K562 (cell line): ENCODE results near the gene PPIL1. TPM values are rescaled to one million over a fixed set of nuclear protein-coding genes. Genes with fewer than 3 reads are reported as not detected.

Source experiments
- ADNP ChIP-seq: fragments of 200-800 bp; sonication (Bioruptor generic); IDR thresholded peaks from 2 replicates; pipeline ENCODE4 v1.6.1; 2016; ENCODE audit warnings: missing genetic modification characterization, missing compliant biosample characterization
- ATF4 ChIP-seq: fragments of 450-650 bp; formaldehyde crosslinking; IDR thresholded peaks from 2 replicates; pipeline ENCODE4 v1.4.0; 2022; ENCODE audit warnings: mild to moderate bottlenecking, moderate library complexity
- EP400 ChIP-seq: fragments of 450-650 bp; IDR thresholded peaks from 2 replicates; pipeline ENCODE4 v1.6.1; 2017; ENCODE audit warnings: antibody characterized with exemption, mild to moderate bottlenecking, moderate library complexity
- FOXP1 ChIP-seq: sonication (generic); formaldehyde crosslinking; IDR thresholded peaks from 2 replicates; pipeline ENCODE4 v1.8.0; 2022; ENCODE audit warnings: mild to moderate bottlenecking, missing genetic modification reagents
- GATAD2A ChIP-seq: fragments of 450-650 bp; IDR thresholded peaks from 2 replicates; pipeline ENCODE4 v1.6.1; 2017
- GTF2F1 ChIP-seq: IDR thresholded peaks from 2 replicates; pipeline ENCODE4 v1.6.1; 2011; ENCODE audit warnings: low read depth, low read length, improper control_type of control experiment
- HMG20B ChIP-seq: fragments of 250-450 bp; sonication (Bioruptor Pico); IDR thresholded peaks from 2 replicates; pipeline ENCODE4 v1.5.0; 2021; ENCODE audit warnings: mild to moderate bottlenecking
- HNRNPLL ChIP-seq: fragments of 200-400 bp; formaldehyde crosslinking; IDR thresholded peaks from 2 replicates; pipeline ENCODE4 v1.6.1; 2017; ENCODE audit warnings: low read length, low read depth, mild to moderate bottlenecking; ENCODE audit not compliant: poor library complexity, severe bottlenecking
- KLF10 ChIP-seq: fragments of 250-450 bp; sonication (Bioruptor Pico); IDR thresholded peaks from 2 replicates; pipeline ENCODE4 v1.6.1; 2021; ENCODE audit warnings: matching md5 sums
- L3MBTL2 ChIP-seq: fragments of 450-650 bp; IDR thresholded peaks from 2 replicates; pipeline ENCODE4 v1.6.1; 2016; ENCODE audit warnings: mild to moderate bottlenecking, moderate library complexity
- RAD21 ChIP-seq, 2 experiments: fragments of 250-450 bp in 1 of 2; fragments of 450-650 bp in 1 of 2; sonication (Bioruptor Pico) in 1 of 2; formaldehyde crosslinking in 1 of 2; IDR thresholded peaks in 1 of 2; conservative IDR thresholded peaks in 1 of 2; 2 replicates each; pipeline versions ENCODE4 v1.4.0 to v1.8.0; 2020 to 2022; ENCODE audit warnings: mild to moderate bottlenecking in 2 of 2, moderate library complexity in 1 of 2
- RCOR1 ChIP-seq, 2 experiments: IDR thresholded peaks; 2 replicates each; pipeline ENCODE4 v1.6.1; 2012; ENCODE audit warnings: low read depth in 2 of 2, low read length in 2 of 2, borderline replicate concordance in 1 of 2, improper control_type of control experiment in 1 of 2
- SMARCA4 ChIP-seq: fragments of 450-650 bp; IDR thresholded peaks from 2 replicates; pipeline ENCODE4 v1.6.1; 2016
- SOX6 ChIP-seq: fragments of 450-650 bp; IDR thresholded peaks from 2 replicates; pipeline ENCODE4 v1.6.1; 2014; ENCODE audit warnings: mild to moderate bottlenecking
- SPI1 ChIP-seq: IDR thresholded peaks from 2 replicates; pipeline ENCODE4 v1.6.1; 2011; ENCODE audit warnings: low read depth, low read length, control low read depth, borderline replicate concordance
- SRSF9 ChIP-seq: fragments of 200-400 bp; formaldehyde crosslinking; IDR thresholded peaks from 2 replicates; pipeline ENCODE4 v1.6.1; 2017; ENCODE audit warnings: low read depth, low read length, borderline replicate concordance
- TBL1XR1 ChIP-seq, 2 experiments: IDR thresholded peaks; 2 replicates each; pipeline ENCODE4 v1.6.1; 2012; ENCODE audit warnings: improper control_type of control experiment in 2 of 2, low read length in 2 of 2, mild to moderate bottlenecking in 1 of 2
- TEAD4 ChIP-seq, 2 experiments: sonication (generic) in 1 of 2; formaldehyde crosslinking in 1 of 2; IDR thresholded peaks; 2 replicates each; pipeline versions ENCODE4 v1.6.1 to v1.8.0; 2012 to 2022; ENCODE audit warnings: borderline replicate concordance in 1 of 2, inconsistent platforms in 1 of 2, low read length in 1 of 2, mild to moderate bottlenecking in 1 of 2, missing genetic modification reagents in 1 of 2
- ZNF133 ChIP-seq: fragments of 250-450 bp; sonication (Bioruptor Pico); IDR thresholded peaks from 2 replicates; pipeline ENCODE4 v1.4.0; 2020; ENCODE audit warnings: mild to moderate bottlenecking
- ZNF316 ChIP-seq: fragments of 450-650 bp; IDR thresholded peaks from 2 replicates; pipeline ENCODE4 v1.6.1; 2016
- polyA plus RNA-seq, 8 experiments: library from polyadenylated mRNA; depleted of rRNA in 4 of 8; stranded (reverse) in 5 of 8; unstranded in 3 of 8; fragments of >200 nt; fragmentation: Nextera tagmentation in 2 of 8; fragmentation: Illumina TruSeq in 1 of 8; extraction: Ambion mirVana in 2 of 8; extraction: Trizol in 1 of 8; gene quantifications; 2 replicates each; pipeline versions ENCODE4 v1.2.1 to v1.2.3, GENCODE V29; 2011 to 2014; ENCODE audit warnings: inconsistent platforms in 1 of 8, missing spikeins in 1 of 8
- total RNA-seq, 7 experiments: library from RNA; depleted of rRNA in 6 of 7; stranded (reverse); fragments of >200 nt in 6 of 7; fragmentation: Illumina TruSeq in 2 of 7; extraction: Trizol in 2 of 7; gene quantifications; 2 replicates each; pipeline versions ENCODE4 v1.2.1 to v1.2.3, GENCODE V29; 2011 to 2021; ENCODE audit warnings: low replicate concordance in 1 of 7
- TF ChIP-seq, protein P1 (sequence below): sonication (generic); formaldehyde crosslinking; IDR thresholded peaks from 2 replicates; pipeline ENCODE4 v1.8.0; 2022; ENCODE audit warnings: mild to moderate bottlenecking, missing genetic modification reagents
- TF ChIP-seq, protein P2 (sequence below): fragments of 450-650 bp; formaldehyde crosslinking; IDR thresholded peaks from 2 replicates; pipeline ENCODE4 v1.4.0; 2022; ENCODE audit warnings: missing genetic modification characterization

Gene PPIL1
- total and polyA plus RNA-seq, 9 of the 15 experiments (the other 6 are each of a cell fraction or from before 2014, with no cell fraction given): 65.8 to 205 (median 130) TPM

DNA sequence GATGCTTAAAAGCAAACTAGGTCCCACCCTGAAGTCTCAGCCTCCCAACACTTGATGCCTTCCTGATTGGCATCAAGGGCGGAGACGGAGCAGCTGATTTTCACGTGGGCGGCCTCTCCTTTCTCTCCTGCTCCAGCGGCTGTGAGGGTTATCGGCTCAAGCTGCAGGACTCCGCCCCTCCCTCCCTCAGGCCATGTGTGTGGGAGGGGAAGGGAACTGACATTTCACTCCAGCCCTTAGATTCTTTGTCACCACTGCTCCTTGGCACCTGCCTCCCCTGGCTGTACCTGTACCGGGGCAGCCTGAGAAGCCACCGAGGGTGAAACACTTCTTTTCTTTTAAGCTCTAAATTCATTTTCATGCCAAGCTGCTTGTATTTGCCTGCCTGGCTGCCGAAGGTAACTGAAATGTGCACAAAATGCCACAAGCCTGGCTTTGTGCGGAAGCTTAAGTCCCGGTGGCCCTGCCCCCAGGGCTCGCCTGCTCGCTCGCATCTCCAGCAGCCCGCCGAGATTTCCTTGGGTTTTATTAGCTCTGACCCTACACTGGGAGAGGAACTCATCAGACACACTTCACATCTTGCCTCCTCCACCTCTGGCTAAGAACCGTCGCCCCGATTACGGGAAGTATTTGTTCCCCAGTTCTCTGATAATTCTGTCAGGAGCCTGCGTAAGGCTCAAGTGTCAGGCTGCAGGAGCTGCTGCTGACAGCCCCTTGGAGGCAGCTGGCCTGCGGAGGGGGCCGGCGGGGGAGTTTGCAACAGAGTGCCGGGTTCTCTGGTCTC is 25.8 kb downstream of the PPIL1 start (continued):
- TF ChIP-seq KLF10 (CRISPR knock-in tag) (no peak), L3MBTL2 (peak; percentile 97), HMG20B (CRISPR knock-in tag) (no peak), TEAD4 (IDR thresholded peaks at IDR 0.05; ENCODE audit: low read length) (peak; percentile 77), TEAD4 (CRISPR knock-in tag; IDR thresholded peaks at IDR 0.05; ENCODE audit: borderline replicate concordance) (no peak), SOX6 (peak; percentile 78), SPI1 (peak; percentile 59; the same call in 1 of the 2 replicates), TBL1XR1 (IDR thresholded peaks at IDR 0.05; ENCODE audit: low read length in 2 of 2) (peak; percentile 53 to 75; a peak in 2 of 4 replicates), FOXP1 (CRISPR knock-in tag) (no peak), SMARCA4 (peak; percentile 78), ZNF316 (no peak), GATAD2A (no peak), HNRNPLL (peak; percentile 26), RCOR1 (IDR thresholded peaks at IDR 0.05; ENCODE audit: borderline replicate concordance in 1 of 2, low read depth in 2 of 2, low read length in 2 of 2) (peak in 1 of 2 experiments; percentile 97; a peak in 3 of 4 replicates), EP400 (no peak; the same call in 1 of the 2 replicates), ADNP (tag) (no peak), RAD21 (CRISPR knock-in tag; conservative IDR thresholded peaks at IDR 0.05 in 1 of 2, IDR thresholded peaks at IDR 0.05 in 1 of 2) (peak in 1 of 2 experiments; percentile 18; a peak in 1 of 4 replicates), GTF2F1 (no peak), ZNF133 (CRISPR knock-in tag) (no peak), ATF4 (CRISPR knock-in tag) (no peak), SRSF9 (no peak)
- TF ChIP-seq, protein P1, sequence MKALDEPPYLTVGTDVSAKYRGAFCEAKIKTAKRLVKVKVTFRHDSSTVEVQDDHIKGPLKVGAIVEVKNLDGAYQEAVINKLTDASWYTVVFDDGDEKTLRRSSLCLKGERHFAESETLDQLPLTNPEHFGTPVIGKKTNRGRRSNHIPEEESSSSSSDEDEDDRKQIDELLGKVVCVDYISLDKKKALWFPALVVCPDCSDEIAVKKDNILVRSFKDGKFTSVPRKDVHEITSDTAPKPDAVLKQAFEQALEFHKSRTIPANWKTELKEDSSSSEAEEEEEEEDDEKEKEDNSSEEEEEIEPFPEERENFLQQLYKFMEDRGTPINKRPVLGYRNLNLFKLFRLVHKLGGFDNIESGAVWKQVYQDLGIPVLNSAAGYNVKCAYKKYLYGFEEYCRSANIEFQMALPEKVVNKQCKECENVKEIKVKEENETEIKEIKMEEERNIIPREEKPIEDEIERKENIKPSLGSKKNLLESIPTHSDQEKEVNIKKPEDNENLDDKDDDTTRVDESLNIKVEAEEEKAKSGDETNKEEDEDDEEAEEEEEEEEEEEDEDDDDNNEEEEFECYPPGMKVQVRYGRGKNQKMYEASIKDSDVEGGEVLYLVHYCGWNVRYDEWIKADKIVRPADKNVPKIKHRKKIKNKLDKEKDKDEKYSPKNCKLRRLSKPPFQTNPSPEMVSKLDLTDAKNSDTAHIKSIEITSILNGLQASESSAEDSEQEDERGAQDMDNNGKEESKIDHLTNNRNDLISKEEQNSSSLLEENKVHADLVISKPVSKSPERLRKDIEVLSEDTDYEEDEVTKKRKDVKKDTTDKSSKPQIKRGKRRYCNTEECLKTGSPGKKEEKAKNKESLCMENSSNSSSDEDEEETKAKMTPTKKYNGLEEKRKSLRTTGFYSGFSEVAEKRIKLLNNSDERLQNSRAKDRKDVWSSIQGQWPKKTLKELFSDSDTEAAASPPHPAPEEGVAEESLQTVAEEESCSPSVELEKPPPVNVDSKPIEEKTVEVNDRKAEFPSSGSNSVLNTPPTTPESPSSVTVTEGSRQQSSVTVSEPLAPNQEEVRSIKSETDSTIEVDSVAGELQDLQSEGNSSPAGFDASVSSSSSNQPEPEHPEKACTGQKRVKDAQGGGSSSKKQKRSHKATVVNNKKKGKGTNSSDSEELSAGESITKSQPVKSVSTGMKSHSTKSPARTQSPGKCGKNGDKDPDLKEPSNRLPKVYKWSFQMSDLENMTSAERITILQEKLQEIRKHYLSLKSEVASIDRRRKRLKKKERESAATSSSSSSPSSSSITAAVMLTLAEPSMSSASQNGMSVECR: peak; percentile 95
- TF ChIP-seq, protein P2, sequence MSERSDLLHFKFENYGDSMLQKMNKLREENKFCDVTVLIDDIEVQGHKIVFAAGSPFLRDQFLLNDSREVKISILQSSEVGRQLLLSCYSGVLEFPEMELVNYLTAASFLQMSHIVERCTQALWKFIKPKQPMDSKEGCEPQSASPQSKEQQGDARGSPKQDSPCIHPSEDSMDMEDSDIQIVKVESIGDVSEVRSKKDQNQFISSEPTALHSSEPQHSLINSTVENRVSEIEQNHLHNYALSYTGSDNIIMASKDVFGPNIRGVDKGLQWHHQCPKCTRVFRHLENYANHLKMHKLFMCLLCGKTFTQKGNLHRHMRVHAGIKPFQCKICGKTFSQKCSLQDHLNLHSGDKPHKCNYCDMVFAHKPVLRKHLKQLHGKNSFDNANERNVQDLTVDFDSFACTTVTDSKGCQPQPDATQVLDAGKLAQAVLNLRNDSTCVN (CRISPR knock-in tag): no peak
